ENCODE measurements around the gene RAB3C.

The RAB3C gene

GRCh38 chr5:58813855-58814254 is 231.0 kb downstream of the RAB3C start:
- FAIRE-seq = no peak

GRCh38 chr5:58816181-58816731 is 233.4 kb downstream of the RAB3C start:
- DNase-seq (ENCODE audit: insufficient read length, low spot score) (no peak), FAIRE-seq (no peak)

More at GRCh38 chr5:58813855-58814254, 231.0 kb downstream of the RAB3C start:
- DNase-seq (ENCODE audit: insufficient read length, low spot score) = no peak

- FAIRE-seq = no peak
- DNase-seq (ENCODE audit: insufficient read length, low spot score) = no peak
Observed at GRCh38 chr5:58818465-58818864, 235.6 kb downstream of the RAB3C start.

DNA sequence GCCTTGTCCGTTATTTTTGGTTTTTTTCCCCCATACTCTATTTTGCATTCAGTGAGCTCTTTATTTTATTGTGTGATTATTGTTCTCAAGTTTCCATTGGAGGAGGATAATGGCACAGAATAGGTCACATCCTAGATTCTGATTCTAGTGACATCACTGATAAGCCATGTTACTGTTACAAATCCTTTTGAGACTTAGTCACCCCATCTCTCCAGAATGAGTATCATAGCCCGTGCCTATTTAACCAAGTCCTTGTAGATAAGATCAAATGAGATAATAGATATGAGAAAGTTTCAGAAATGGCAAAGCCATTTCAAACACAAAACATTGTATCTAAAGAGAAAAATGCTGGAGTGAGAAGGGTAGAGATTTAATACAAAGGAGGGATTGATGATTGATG is 242.6 kb downstream of the RAB3C start:
- DNase-seq (ENCODE audit: insufficient read length, low spot score) (no peak), FAIRE-seq (no peak)

DNA sequence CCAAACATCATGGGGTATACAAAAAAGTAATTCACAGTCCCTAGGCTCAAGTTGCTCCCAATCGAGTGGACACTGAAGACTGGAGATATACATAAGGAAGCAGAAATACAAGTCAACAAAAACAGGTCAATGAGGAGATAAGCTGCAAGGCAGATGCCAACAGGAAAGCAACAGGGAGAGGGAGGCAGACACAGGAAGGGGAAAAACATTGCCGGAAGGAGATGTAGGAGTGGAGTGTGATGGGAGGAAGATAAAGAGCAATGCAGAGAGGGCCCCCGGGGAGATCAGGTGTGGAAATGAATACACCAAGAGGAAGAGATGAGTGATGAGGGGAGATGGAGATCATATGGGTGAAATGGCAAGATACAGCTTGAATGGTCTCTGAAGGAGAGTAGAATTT is 243.0 kb downstream of the RAB3C start:
- DNase-seq (ENCODE audit: insufficient read length, low spot score) = no peak
- FAIRE-seq = no peak

DNA sequence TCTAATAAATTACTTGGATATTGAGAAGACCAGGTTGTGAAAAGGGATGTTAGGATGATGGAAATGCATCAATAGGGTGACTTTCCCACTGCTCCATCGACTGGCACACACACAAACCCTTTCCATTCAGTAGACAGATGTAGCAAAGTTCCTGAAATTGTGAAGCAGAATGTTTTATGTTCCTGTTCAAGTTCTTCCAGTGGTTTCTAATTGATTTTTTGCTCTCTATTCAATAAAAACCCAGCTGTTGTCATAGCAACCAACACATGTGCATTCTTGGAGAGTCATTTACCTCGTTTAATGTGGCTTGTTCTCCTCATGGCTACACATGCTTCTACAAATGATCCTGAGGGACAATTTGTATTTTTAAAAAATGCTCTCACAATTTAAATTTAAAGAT is 244.6 kb downstream of the RAB3C start:
- FAIRE-seq = no peak
- no peak for DNase-seq (ENCODE audit: insufficient read length, low spot score)

GRCh38 chr5:58828258-58828657 is 245.4 kb downstream of the RAB3C start:
- DNase-seq (ENCODE audit: insufficient read length, low spot score) = no peak
- FAIRE-seq = no peak

GRCh38 chr5:58834242-58835225 is 251.7 kb downstream of the RAB3C start:
- DNase-seq (ENCODE audit: insufficient read length, low spot score) = no peak

DNA sequence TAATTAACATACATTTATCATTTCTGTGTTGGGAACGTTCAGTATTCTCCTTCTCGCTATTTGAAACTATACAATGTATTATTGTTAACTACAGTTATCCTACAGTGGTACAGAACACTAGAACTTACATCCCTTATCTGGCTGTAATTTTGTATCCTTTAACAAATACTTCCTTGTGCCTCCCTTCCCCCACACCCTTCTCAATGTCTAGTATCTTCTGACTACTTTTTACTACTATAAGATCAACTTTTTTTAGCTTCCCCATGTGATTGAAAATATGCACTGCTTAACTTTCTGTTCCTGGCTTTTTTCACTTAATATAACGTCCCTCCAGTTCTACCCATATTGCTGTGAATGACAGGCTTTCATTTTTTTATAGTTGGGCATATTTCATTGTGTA is 253.5 kb downstream of the RAB3C start:
- no peak for FAIRE-seq
- DNase-seq (ENCODE audit: insufficient read length, low spot score) = no peak

More at GRCh38 chr5:58834242-58835225, 251.7 kb downstream of the RAB3C start:
- no peak for FAIRE-seq

DNA sequence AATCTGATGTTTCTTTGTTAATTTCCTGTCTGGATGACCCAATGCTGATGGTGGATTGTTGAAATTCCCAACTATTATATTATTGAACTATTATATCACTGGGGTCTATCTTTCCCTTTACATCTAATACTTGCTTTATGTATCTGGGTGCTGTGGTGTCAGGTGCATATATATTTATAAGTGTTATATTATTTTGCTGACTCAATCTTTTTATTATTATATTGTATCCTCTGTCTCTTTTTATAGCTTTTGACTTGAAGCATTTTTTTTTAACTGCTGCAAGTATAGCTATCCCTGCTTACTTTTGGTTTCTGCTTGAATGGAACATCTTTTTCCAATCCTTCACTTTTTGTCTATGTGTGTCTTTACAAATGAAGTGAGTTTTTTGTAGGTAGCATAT is 255.9 kb downstream of the RAB3C start:
- FAIRE-seq (no peak), DNase-seq (ENCODE audit: insufficient read length, low spot score) (no peak)

- DNase-seq (ENCODE audit: insufficient read length, low spot score) (no peak), FAIRE-seq (no peak)
Observed at GRCh38 chr5:58842852-58843251, 260.0 kb downstream of the RAB3C start.

DNA sequence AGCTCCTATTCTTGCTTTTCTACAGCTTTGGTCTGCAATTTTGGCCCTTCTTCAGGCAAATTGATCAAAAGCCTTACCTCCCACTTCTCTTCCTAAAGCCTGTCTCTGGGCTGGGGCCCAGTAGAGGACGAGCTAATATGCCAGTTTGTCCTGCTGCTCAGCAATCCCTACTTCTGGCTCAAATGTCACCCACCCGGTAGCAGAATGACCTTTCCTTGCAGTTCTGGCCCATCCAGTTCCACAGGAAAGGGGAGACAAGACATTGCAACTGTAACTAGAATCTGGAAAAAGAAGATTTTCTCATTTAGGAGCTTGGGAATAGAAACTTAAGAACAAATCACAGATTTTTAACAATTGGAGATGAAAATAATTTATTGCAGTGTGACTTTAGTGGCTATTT is 261.5 kb downstream of the RAB3C start:
- no peak for FAIRE-seq

DNA sequence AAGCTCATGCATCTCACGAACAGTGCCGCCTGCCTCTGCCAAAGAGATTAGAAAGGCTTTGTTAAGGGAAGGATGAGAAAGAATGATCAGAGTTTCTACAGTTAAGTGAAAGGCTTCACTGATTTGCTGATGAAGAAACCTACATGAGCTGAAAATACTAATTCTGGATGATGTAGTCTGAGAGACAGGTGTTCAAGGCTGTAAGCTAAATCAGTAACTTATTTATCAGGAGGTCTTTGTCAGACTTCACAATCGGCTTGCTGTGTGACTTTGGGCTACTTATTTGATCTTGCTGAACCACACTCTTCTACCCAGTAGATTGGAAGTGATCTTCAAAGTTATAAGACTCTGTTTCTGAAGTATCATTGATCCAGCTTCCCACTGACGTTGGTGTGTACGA is 264.2 kb downstream of the RAB3C start:
- no peak for FAIRE-seq

More for the DNA sequence above, 261.5 kb downstream of the RAB3C start:
- DNase-seq (ENCODE audit: insufficient read length, low spot score) = no peak

GRCh38 chr5:58849223-58849622 is 266.3 kb downstream of the RAB3C start:
- DNase-seq (ENCODE audit: insufficient read length, low spot score) = no peak
- FAIRE-seq = no peak

More for the DNA sequence above, 264.2 kb downstream of the RAB3C start:
- no peak for DNase-seq (ENCODE audit: insufficient read length, low spot score)

- peak; percentile 23 for DNase-seq (ENCODE audit: insufficient read length, low spot score)
- FAIRE-seq = no peak
Observed at GRCh38 chr5:58849921-58850667, 267.2 kb downstream of the RAB3C start.

GRCh38 chr5:58851153-58851552 is 268.3 kb downstream of the RAB3C start:
- no peak for DNase-seq (ENCODE audit: insufficient read length, low spot score)
- FAIRE-seq = no peak

GRCh38 chr5:58851571-58851970 is 268.7 kb downstream of the RAB3C start:
- no peak for DNase-seq (ENCODE audit: insufficient read length, low spot score)
- no peak for FAIRE-seq

DNA sequence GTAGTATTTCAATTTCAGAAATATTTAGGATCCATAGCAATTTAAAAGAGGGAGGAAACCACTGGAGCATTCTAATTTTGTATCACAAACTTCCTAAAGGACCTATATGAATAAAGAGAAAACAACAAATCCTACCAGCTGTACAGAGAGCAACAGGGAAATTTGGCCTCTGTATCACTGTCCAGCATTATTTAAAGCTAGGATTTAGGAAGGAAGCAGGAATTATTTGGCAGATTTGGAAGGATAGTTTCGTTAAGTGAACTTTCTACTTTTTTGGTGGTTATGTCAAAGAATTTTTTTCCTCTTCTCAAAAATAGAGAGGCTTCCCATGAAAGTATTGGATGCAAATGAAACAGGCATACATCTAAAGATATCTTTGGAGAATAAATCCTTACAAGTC is 269.7 kb downstream of the RAB3C start:
- FAIRE-seq = no peak

GRCh38 chr5:58854441-58854840 is 271.6 kb downstream of the RAB3C start:
- DNase-seq (ENCODE audit: insufficient read length, low spot score) (no peak), FAIRE-seq (no peak)

More for the DNA sequence above, 269.7 kb downstream of the RAB3C start:
- no peak for DNase-seq (ENCODE audit: insufficient read length, low spot score)

GRCh38 chr5:58855851-58856739 is 273.2 kb downstream of the RAB3C start:
- DNase-seq (ENCODE audit: insufficient read length, low spot score) (no peak), FAIRE-seq (no peak)

Data from HTR-8/SVneo (cell line).